Measurements from ENCODE around the gene TDRD7.
"Not testable (repeated sequence)": the region's sequence is repeated elsewhere in the genome, so short reads cannot be mapped to it uniquely, and the experiment has no call there.

Gene TDRD7

GRCh38 chr9:97430316-97431043 is 18.6 kb downstream of the TDRD7 start:
- no peak for DNase-seq

- no peak for DNase-seq
These were observed 19.1 kb downstream of the TDRD7 start for GRCh38 chr9:97431044-97431441.

GRCh38 chr9:97431549-97432143 is 19.8 kb downstream of the TDRD7 start:
- DNase-seq: no peak

GRCh38 chr9:97437051-97437600 is 25.2 kb downstream of the TDRD7 start:
- DNase-seq: no peak

GRCh38 chr9:97438257-97438656 is 26.4 kb downstream of the TDRD7 start:
- DNase-seq: no peak

- DNase-seq: no peak
These were observed 26.8 kb downstream of the TDRD7 start for GRCh38 chr9:97438666-97439065.

GRCh38 chr9:97440160-97440559 is 28.3 kb downstream of the TDRD7 start:
- no peak for DNase-seq

- DNase-seq: no peak
These were observed 29.8 kb downstream of the TDRD7 start for GRCh38 chr9:97441729-97442128.

GRCh38 chr9:97445119-97445701 is 33.3 kb downstream of the TDRD7 start:
- no peak for DNase-seq

GRCh38 chr9:97447001-97447400 is 35.1 kb downstream of the TDRD7 start:
- no peak for DNase-seq

- not testable (repeated sequence) for DNase-seq
These were observed 41.7 kb downstream of the TDRD7 start for GRCh38 chr9:97453573-97453972.

GRCh38 chr9:97456841-97457240 is 44.9 kb downstream of the TDRD7 start:
- DNase-seq: not testable (repeated sequence)

- no peak for DNase-seq
These were observed 47.4 kb downstream of the TDRD7 start for GRCh38 chr9:97459326-97459725.

GRCh38 chr9:97462159-97462558 is 50.3 kb downstream of the TDRD7 start:
- DNase-seq: no peak

- no peak for DNase-seq
These were observed 51.0 kb downstream of the TDRD7 start for GRCh38 chr9:97462914-97463313.

GRCh38 chr9:97468658-97469448 is 57.0 kb downstream of the TDRD7 start:
- no peak for DNase-seq

- no peak for DNase-seq
These were observed 58.2 kb downstream of the TDRD7 start for GRCh38 chr9:97470076-97470475.

- DNase-seq: no peak
These were observed 61.8 kb downstream of the TDRD7 start for GRCh38 chr9:97473717-97474116.

- no peak for DNase-seq
These were observed 62.6 kb downstream of the TDRD7 start for GRCh38 chr9:97474372-97474925.

GRCh38 chr9:97475059-97475458 is 63.2 kb downstream of the TDRD7 start:
- DNase-seq: no peak

GRCh38 chr9:97478301-97478981 is 66.5 kb downstream of the TDRD7 start:
- no peak for DNase-seq

GRCh38 chr9:97479496-97480159 is 67.7 kb downstream of the TDRD7 start:
- no peak for DNase-seq

All from CD4-positive, alpha-beta T cell treated with Interleukin-15 for 1 hour (primary cell).